Transverse colon (tissue), 3 donors: ENCODE results near the gene LOC101059915.

Experiments
- EP300 ChIP-seq: sonication (generic); formaldehyde crosslinking; IDR thresholded peaks from one replicate; pipeline ENCODE4 v1.6.1; 2017; ENCODE audit warnings: antibody characterized with exemption, low read depth
- POLR2A ChIP-seq: fragments of 450-650 bp; IDR thresholded peaks from one replicate; pipeline ENCODE4 v1.6.1; 2016; ENCODE audit warnings: antibody characterized with exemption, mild to moderate bottlenecking, moderate library complexity
- TF ChIP-seq, protein P1 (sequence below), 5 experiments: fragments of 200-600 bp in 3 of 5; fragments of 450-650 bp in 2 of 5; sonication (generic) in 3 of 5; IDR thresholded peaks; 1 replicate in 2 of 5; 2 replicates in 3 of 5; pipeline ENCODE4 v1.5.1; 2016 to 2017; ENCODE audit warnings: antibody characterized with exemption in 5 of 5, inconsistent platforms in 3 of 5, mild to moderate bottlenecking in 2 of 5, moderate library complexity in 1 of 5

GRCh38 chrX:71629467-71629866 lies 37.9 kb upstream of the LOC101059915 start:
- TF ChIP-seq, protein P1, sequence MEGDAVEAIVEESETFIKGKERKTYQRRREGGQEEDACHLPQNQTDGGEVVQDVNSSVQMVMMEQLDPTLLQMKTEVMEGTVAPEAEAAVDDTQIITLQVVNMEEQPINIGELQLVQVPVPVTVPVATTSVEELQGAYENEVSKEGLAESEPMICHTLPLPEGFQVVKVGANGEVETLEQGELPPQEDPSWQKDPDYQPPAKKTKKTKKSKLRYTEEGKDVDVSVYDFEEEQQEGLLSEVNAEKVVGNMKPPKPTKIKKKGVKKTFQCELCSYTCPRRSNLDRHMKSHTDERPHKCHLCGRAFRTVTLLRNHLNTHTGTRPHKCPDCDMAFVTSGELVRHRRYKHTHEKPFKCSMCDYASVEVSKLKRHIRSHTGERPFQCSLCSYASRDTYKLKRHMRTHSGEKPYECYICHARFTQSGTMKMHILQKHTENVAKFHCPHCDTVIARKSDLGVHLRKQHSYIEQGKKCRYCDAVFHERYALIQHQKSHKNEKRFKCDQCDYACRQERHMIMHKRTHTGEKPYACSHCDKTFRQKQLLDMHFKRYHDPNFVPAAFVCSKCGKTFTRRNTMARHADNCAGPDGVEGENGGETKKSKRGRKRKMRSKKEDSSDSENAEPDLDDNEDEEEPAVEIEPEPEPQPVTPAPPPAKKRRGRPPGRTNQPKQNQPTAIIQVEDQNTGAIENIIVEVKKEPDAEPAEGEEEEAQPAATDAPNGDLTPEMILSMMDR (IDR thresholded peaks at IDR 0.05), result no peak
- no peak for TF ChIP-seq POLR2A
- no peak for TF ChIP-seq EP300
